ENCODE results near the gene MRPL2. TPM values are rescaled to one million over a fixed set of nuclear protein-coding genes. Genes with fewer than 3 reads are reported as not detected.

MRPL2 gene
- total RNA-seq, 1 donor from 2014 or later = 50.3 TPM

- Histone ChIP-seq H3K36me3 (ENCODE audit: control insufficient read depth, insufficient read depth, low read length) (no peaks in the 10 kb centered on the region), H3K27me3 (ENCODE audit: control insufficient read depth, insufficient read depth, low read length) (no peaks in the 10 kb centered on the region), H3K4me3 (ENCODE audit: low read depth, low read length) (peak overlapping the region; percentile 83)
- FAIRE-seq = no peak
- no peak for TF ChIP-seq CTCF (IDR thresholded peaks at IDR 0.05; ENCODE audit: insufficient read depth, low read length, severe bottlenecking)
- DNase-seq (ENCODE audit: low read depth) = no peak
Observed at GRCh38 chr6:43077981-43078511, 18.8 kb upstream of the MRPL2 start.

GRCh38 chr6:43077333-43077809, 18.1 kb upstream of the MRPL2 start:
- TF ChIP-seq CTCF (IDR thresholded peaks at IDR 0.05; ENCODE audit: insufficient read depth, low read length, severe bottlenecking) = no peak
- no peak for FAIRE-seq
- DNase-seq (ENCODE audit: low read depth) = peak; percentile 58
- Histone ChIP-seq H3K27me3 (ENCODE audit: control insufficient read depth, insufficient read depth, low read length) (no peaks in the 10 kb centered on the region), H3K4me3 (ENCODE audit: low read depth, low read length) (peak overlapping the region; percentile 83), H3K36me3 (ENCODE audit: control insufficient read depth, insufficient read depth, low read length) (no peaks in the 10 kb centered on the region)

GRCh38 chr6:43076464-43077332, 17.5 kb upstream of the MRPL2 start:
- H3K36me3 ChIP-seq (ENCODE audit: control insufficient read depth, insufficient read depth, low read length) = no peaks in the 10 kb centered on the region
- DNase-seq (ENCODE audit: low read depth) (no peak), FAIRE-seq (no peak)
- H3K4me3 ChIP-seq (ENCODE audit: low read depth, low read length) = peak overlapping the region; percentile 83
- no peaks in the 10 kb centered on the region for H3K27me3 ChIP-seq (ENCODE audit: control insufficient read depth, insufficient read depth, low read length)
- no peak for TF ChIP-seq CTCF (IDR thresholded peaks at IDR 0.05; ENCODE audit: insufficient read depth, low read length, severe bottlenecking)

GRCh38 chr6:43075670-43076463, 16.6 kb upstream of the MRPL2 start, which contains the start of gene PTK7:
Gene PTK7, plus strand, starts transcription at chr6:43076314. Its CDS starts 175 bp downstream, at chr6:43076489.
- H3K4me3 ChIP-seq (ENCODE audit: low read depth, low read length) = peak within 1 kb of the TSS; percentile 83
- no peak for DNase-seq (ENCODE audit: low read depth)
- no peaks in the 10 kb centered on the region for H3K36me3 ChIP-seq (ENCODE audit: control insufficient read depth, insufficient read depth, low read length)
- FAIRE-seq = no peak
- no peaks in the 10 kb centered on the region for H3K27me3 ChIP-seq (ENCODE audit: control insufficient read depth, insufficient read depth, low read length)
- no peak for TF ChIP-seq CTCF (IDR thresholded peaks at IDR 0.05; ENCODE audit: insufficient read depth, low read length, severe bottlenecking)

GRCh38 chr6:43074847-43075669, 15.8 kb upstream of the MRPL2 start:
- H3K4me3 ChIP-seq (ENCODE audit: low read depth, low read length) = no peak overlapping the region
- no peak for TF ChIP-seq CTCF (IDR thresholded peaks at IDR 0.05; ENCODE audit: insufficient read depth, low read length, severe bottlenecking)
- no peaks in the 10 kb centered on the region for H3K36me3 ChIP-seq (ENCODE audit: control insufficient read depth, insufficient read depth, low read length)
- no peak for DNase-seq (ENCODE audit: low read depth)
- no peak for FAIRE-seq
- no peaks in the 10 kb centered on the region for H3K27me3 ChIP-seq (ENCODE audit: control insufficient read depth, insufficient read depth, low read length)
